ENCODE measurements around the gene DRD3.

The DRD3 gene

GRCh38 chr3:114122027-114122709, 56.7 kb downstream of the DRD3 start:
- no peak for DNase-seq (ENCODE audit: low read depth)
- no peak overlapping the region for H3K4me3 ChIP-seq (ENCODE audit: control insufficient read depth, low read depth, low read length)
- no peak for TF ChIP-seq CTCF (IDR thresholded peaks at IDR 0.05; ENCODE audit: control insufficient read depth, insufficient read depth, low read depth, low read length, missing control alignments)

GRCh38 chr3:114120211-114120610, 58.6 kb downstream of the DRD3 start:
- H3K4me3 ChIP-seq (ENCODE audit: control insufficient read depth, low read depth, low read length): no peak overlapping the region
- no peak for TF ChIP-seq CTCF (IDR thresholded peaks at IDR 0.05; ENCODE audit: control insufficient read depth, insufficient read depth, low read depth, low read length, missing control alignments)
- no peak for DNase-seq (ENCODE audit: low read depth)

GRCh38 chr3:114119776-114120175, 59.1 kb downstream of the DRD3 start:
- DNase-seq (ENCODE audit: low read depth): no peak
- no peak for TF ChIP-seq CTCF (IDR thresholded peaks at IDR 0.05; ENCODE audit: control insufficient read depth, insufficient read depth, low read depth, low read length, missing control alignments)
- no peak overlapping the region for H3K4me3 ChIP-seq (ENCODE audit: control insufficient read depth, low read depth, low read length)

GRCh38 chr3:114115143-114115542, 63.7 kb downstream of the DRD3 start:
- no peak for TF ChIP-seq CTCF (IDR thresholded peaks at IDR 0.05; ENCODE audit: control insufficient read depth, insufficient read depth, low read depth, low read length, missing control alignments)
- DNase-seq (ENCODE audit: low read depth): no peak

GRCh38 chr3:114114719-114115118, 64.1 kb downstream of the DRD3 start:
- no peak for DNase-seq (ENCODE audit: low read depth)
- no peak overlapping the region for H3K4me3 ChIP-seq (ENCODE audit: control insufficient read depth, low read depth, low read length)
- no peak for TF ChIP-seq CTCF (IDR thresholded peaks at IDR 0.05; ENCODE audit: control insufficient read depth, insufficient read depth, low read depth, low read length, missing control alignments)

More at GRCh38 chr3:114115143-114115542, 63.7 kb downstream of the DRD3 start:
- no peak overlapping the region for H3K4me3 ChIP-seq (ENCODE audit: control insufficient read depth, low read depth, low read length)

- no peak overlapping the region for H3K4me3 ChIP-seq (ENCODE audit: control insufficient read depth, low read depth, low read length)
- DNase-seq (ENCODE audit: low read depth): no peak
- no peak for TF ChIP-seq CTCF (IDR thresholded peaks at IDR 0.05; ENCODE audit: control insufficient read depth, insufficient read depth, low read depth, low read length, missing control alignments)
Measured at GRCh38 chr3:114112696-114113095, 66.2 kb downstream of the DRD3 start.

All from AG09309 (cell line).